Esophagus muscularis mucosa (tissue), 4 donors: ENCODE data around the gene ZRANB1. TPM values are rescaled to one million over a fixed set of nuclear protein-coding genes. Genes with fewer than 3 reads are reported as not detected.

Source experiments
- DNase-seq: peaks from one replicate; pipeline ENCODE4 v3.0.0-alpha.2; 2017; ENCODE audit errors: extremely low spot score
- H3K27ac ChIP-seq, 4 donors: fragments of 200-600 bp; sonication (generic); replicated peaks in 1 of 4; 1 replicate in 3 of 4; 2 replicates in 1 of 4; pipeline ENCODE4 v1.5.1; 2016 to 2019; ENCODE audit warnings: mild to moderate bottlenecking in 1 of 4
- H3K27me3 ChIP-seq, 4 donors: fragments of 200-600 bp; sonication (generic); one replicate each; pipeline versions ENCODE4 v1.5.1 to v1.6.0; 2016 to 2019
- H3K36me3 ChIP-seq, 4 donors: fragments of 200-600 bp; sonication (generic); one replicate each; pipeline ENCODE4 v1.5.1; 2016 to 2019
- H3K4me1 ChIP-seq, 4 donors: fragments of 200-600 bp; sonication (generic); one replicate each; pipeline ENCODE4 v1.5.1; 2016 to 2019
- H3K4me3 ChIP-seq, 4 donors: fragments of 200-600 bp; sonication (generic); 1 replicate in 2 of 4; 2 replicates in 2 of 4; pipeline ENCODE4 v1.5.1; 2016 to 2019; ENCODE audit warnings: mild to moderate bottlenecking in 4 of 4, moderate library complexity in 1 of 4
- H3K9me3 ChIP-seq, 4 donors: fragments of 200-600 bp; sonication (generic); 1 replicate in 3 of 4; 2 replicates in 1 of 4; pipeline ENCODE4 v1.5.1; 2016 to 2019
- CTCF ChIP-seq, 3 experiments: fragments of 200-600 bp in 2 of 3; fragments of 450-650 bp in 1 of 3; sonication (generic) in 2 of 3; IDR thresholded peaks; one replicate each; pipeline ENCODE4 v1.5.1; 2017 to 2019; ENCODE audit warnings: antibody characterized with exemption in 3 of 3, mild to moderate bottlenecking in 2 of 3, moderate library complexity in 1 of 3
- EP300 ChIP-seq: sonication (generic); formaldehyde crosslinking; IDR thresholded peaks from one replicate; pipeline ENCODE4 v1.6.1; 2017; ENCODE audit warnings: antibody characterized with exemption
- POLR2A ChIP-seq: fragments of 450-650 bp; IDR thresholded peaks from one replicate; pipeline ENCODE4 v1.6.1; 2017; ENCODE audit warnings: antibody characterized with exemption, moderate library complexity, mild to moderate bottlenecking, low read depth
- POLR2AphosphoS5 ChIP-seq, 2 donors: sonication (generic); formaldehyde crosslinking; IDR thresholded peaks; one replicate each; pipeline ENCODE4 v1.6.1; 2017; ENCODE audit warnings: antibody characterized with exemption in 2 of 2
- WGBS: methylation state at CpG from one replicate; pipeline ENCODE4 v1.1.5; 2018; 5-methylcytosine and 5-hydroxymethylcytosine counted together
- intact Hi-C: fragments of 100-400 bp; cut with DNase I; formaldehyde crosslinking; loops from one replicate; pipeline ENCODE4 v1.15.1; 2023
- total RNA-seq, 4 donors: library from RNA; depleted of rRNA; stranded (reverse); fragments of >200 nt; gene quantifications; one replicate each; pipeline versions ENCODE4 v1.1.0 to v1.2.1, GENCODE V29; 2016

The ZRANB1 gene
- total RNA-seq, 4 donors from 2014 or later: 30.7 to 42.9 (median 34.8) TPM

GRCh38 chr10:124963866-124964720, 22.2 kb downstream of the ZRANB1 start:
- no peaks in the 10 kb centered on the region for H3K27me3 ChIP-seq
- peaks cover 0 to 17% (median 8%) of the 10 kb centered on the region in 4 donors for H3K36me3 ChIP-seq
- no peak overlapping the region for H3K27ac ChIP-seq
- peaks cover 3 to 45% (median 22%) of the 10 kb centered on the region in 4 donors for H3K4me1 ChIP-seq
- DNase-seq: no peak
- H3K4me3 ChIP-seq: no peak overlapping the region
- no peak for TF ChIP-seq EP300
- TF ChIP-seq CTCF (IDR thresholded peaks at IDR 0.05): no peak
- no peak for TF ChIP-seq POLR2A
- TF ChIP-seq POLR2AphosphoS5 (IDR thresholded peaks at IDR 0.05): no peak
- intact Hi-C loops: no loop called here
- 79% methylated on average over 7 of the region's 7 CpGs for WGBS
- H3K9me3 ChIP-seq: no peaks in the 10 kb centered on the region

GRCh38 chr10:124966008-124966407, 24.1 kb downstream of the ZRANB1 start:
- TF ChIP-seq POLR2A (no peak), CTCF (IDR thresholded peaks at IDR 0.05) (no peak), EP300 (no peak), POLR2AphosphoS5 (IDR thresholded peaks at IDR 0.05) (no peak)
- intact Hi-C loops: no loop called here
- H3K36me3 ChIP-seq: peaks cover 0 to 21% (median 10%) of the 10 kb centered on the region in 4 donors
- no peak for DNase-seq
- H3K4me1 ChIP-seq: peaks cover 12 to 46% (median 29%) of the 10 kb centered on the region in 4 donors
- WGBS: 56% methylated on average over 5 of the region's 5 CpGs
- no peaks in the 10 kb centered on the region for H3K9me3 ChIP-seq
- no peaks in the 10 kb centered on the region for H3K27me3 ChIP-seq
- H3K27ac ChIP-seq: no peak overlapping the region
- H3K4me3 ChIP-seq: no peak overlapping the region

- H3K4me3 ChIP-seq: no peak overlapping the region
- peaks cover 0 to 21% (median 10%) of the 10 kb centered on the region in 4 donors for H3K36me3 ChIP-seq
- no peaks in the 10 kb centered on the region for H3K27me3 ChIP-seq
- TF ChIP-seq EP300 (no peak), CTCF (IDR thresholded peaks at IDR 0.05) (no peak), POLR2AphosphoS5 (IDR thresholded peaks at IDR 0.05) (no peak), POLR2A (no peak)
- H3K4me1 ChIP-seq: peaks cover 18 to 46% (median 37%) of the 10 kb centered on the region in 4 donors
- no peak overlapping the region for H3K27ac ChIP-seq
- no peak for DNase-seq
- intact Hi-C loops: no loop called here
- WGBS: 86% methylated on average over 2 of the region's 2 CpGs
- H3K9me3 ChIP-seq: no peaks in the 10 kb centered on the region
Observed at GRCh38 chr10:124967255-124967654, 25.3 kb downstream of the ZRANB1 start.

GRCh38 chr10:124971276-124971675, 29.4 kb downstream of the ZRANB1 start:
- peaks cover 8 to 49% (median 32%) of the 10 kb centered on the region in 4 donors for H3K36me3 ChIP-seq
- intact Hi-C loops: no loop called here

More at GRCh38 chr10:124971276-124971675, 29.4 kb downstream of the ZRANB1 start:
- Histone ChIP-seq H3K27ac (peak overlapping the region; percentile 35 to 63 (median 49)), H3K9me3 (no peaks in the 10 kb centered on the region), H3K4me1 (peaks cover 18 to 28% (median 24%) of the 10 kb centered on the region in 4 donors), H3K4me3 (no peak overlapping the region), H3K27me3 (no peaks in the 10 kb centered on the region)
- DNase-seq: no peak
- TF ChIP-seq CTCF (IDR thresholded peaks at IDR 0.05) (no peak), EP300 (no peak), POLR2A (no peak), POLR2AphosphoS5 (IDR thresholded peaks at IDR 0.05) (no peak)
- 22% methylated on average over 2 of the region's 2 CpGs for WGBS
